ENCODE measurements around the gene PLCB1.

The PLCB1 gene

GRCh38 chr20:8242827-8243724, 111.0 kb downstream of the PLCB1 start:
- DNase-seq (ENCODE audit: extremely low read depth in 1 of 2, low read depth in 1 of 2), result no peak

- DNase-seq (ENCODE audit: extremely low read depth in 1 of 2, low read depth in 1 of 2), result no peak
Observed at GRCh38 chr20:8244637-8245036, 112.6 kb downstream of the PLCB1 start.

GRCh38 chr20:8246153-8246552, 114.1 kb downstream of the PLCB1 start:
- no peak for DNase-seq (ENCODE audit: extremely low read depth in 1 of 2, low read depth in 1 of 2)

GRCh38 chr20:8246716-8247115, 114.7 kb downstream of the PLCB1 start:
- DNase-seq (ENCODE audit: extremely low read depth in 1 of 2, low read depth in 1 of 2), result no peak

GRCh38 chr20:8248051-8248450, 116.0 kb downstream of the PLCB1 start:
- no peak for DNase-seq (ENCODE audit: extremely low read depth in 1 of 2, low read depth in 1 of 2)

GRCh38 chr20:8249634-8250033, 117.6 kb downstream of the PLCB1 start:
- DNase-seq (ENCODE audit: extremely low read depth in 1 of 2, low read depth in 1 of 2), result no peak

- DNase-seq (ENCODE audit: extremely low read depth in 1 of 2, low read depth in 1 of 2), result no peak
Observed at GRCh38 chr20:8250539-8251200, 118.6 kb downstream of the PLCB1 start.

- no peak for DNase-seq (ENCODE audit: extremely low read depth in 1 of 2, low read depth in 1 of 2)
Observed at GRCh38 chr20:8251201-8251575, 119.1 kb downstream of the PLCB1 start.

GRCh38 chr20:8254911-8255582, 123.0 kb downstream of the PLCB1 start:
- no peak for DNase-seq (ENCODE audit: extremely low read depth in 1 of 2, low read depth in 1 of 2)

- no peak for DNase-seq (ENCODE audit: extremely low read depth in 1 of 2, low read depth in 1 of 2)
Observed at GRCh38 chr20:8255945-8256632, 124.0 kb downstream of the PLCB1 start.

GRCh38 chr20:8260837-8261251, 128.8 kb downstream of the PLCB1 start:
- no peak for DNase-seq (ENCODE audit: extremely low read depth in 1 of 2, low read depth in 1 of 2)

GRCh38 chr20:8262721-8263120, 130.7 kb downstream of the PLCB1 start:
- DNase-seq (ENCODE audit: extremely low read depth in 1 of 2, low read depth in 1 of 2), result no peak

- no peak for DNase-seq (ENCODE audit: extremely low read depth in 1 of 2, low read depth in 1 of 2)
Observed at GRCh38 chr20:8265588-8265987, 133.5 kb downstream of the PLCB1 start.

- DNase-seq (ENCODE audit: extremely low read depth in 1 of 2, low read depth in 1 of 2), result no peak
Observed at GRCh38 chr20:8267009-8267408, 134.9 kb downstream of the PLCB1 start.

- DNase-seq (ENCODE audit: extremely low read depth in 1 of 2, low read depth in 1 of 2), result no peak
Observed at GRCh38 chr20:8271727-8272126, 139.7 kb downstream of the PLCB1 start.

- no peak for DNase-seq (ENCODE audit: extremely low read depth in 1 of 2, low read depth in 1 of 2)
Observed at GRCh38 chr20:8272766-8273165, 140.7 kb downstream of the PLCB1 start.

GRCh38 chr20:8284902-8285301, 152.8 kb downstream of the PLCB1 start:
- DNase-seq (ENCODE audit: extremely low read depth in 1 of 2, low read depth in 1 of 2), result no peak

GRCh38 chr20:8287340-8287739, 155.3 kb downstream of the PLCB1 start:
- DNase-seq (ENCODE audit: extremely low read depth in 1 of 2, low read depth in 1 of 2), result no peak

- no peak for DNase-seq (ENCODE audit: extremely low read depth in 1 of 2, low read depth in 1 of 2)
Observed at GRCh38 chr20:8291200-8291599, 159.1 kb downstream of the PLCB1 start.

GRCh38 chr20:8291873-8292272, 159.8 kb downstream of the PLCB1 start:
- DNase-seq (ENCODE audit: extremely low read depth in 1 of 2, low read depth in 1 of 2), result no peak

- no peak for DNase-seq (ENCODE audit: extremely low read depth in 1 of 2, low read depth in 1 of 2)
Observed at GRCh38 chr20:8292793-8293192, 160.7 kb downstream of the PLCB1 start.
